CD14-positive monocyte (primary cell): ENCODE measurements around the gene LIG4. TPM values are rescaled to one million over a fixed set of nuclear protein-coding genes. Genes with fewer than 3 reads are reported as not detected.

Source experiments
- DNase-seq, 3 donors: peaks; one replicate each; pipeline ENCODE4 v3.0.0-alpha.2; 2011 to 2022
- H2AFZ ChIP-seq: 2 replicates; pipeline ENCODE4 v1.6.0; 2012; ENCODE audit warnings: mild to moderate bottlenecking, low read depth, low read length, inconsistent platforms; ENCODE audit not compliant: insufficient read depth, poor library complexity, severe bottlenecking
- H3K27ac ChIP-seq, 2 donors: 1 replicate in 1 of 2; 2 replicates in 1 of 2; pipeline ENCODE4 v1.5.1; 2012 to 2013; ENCODE audit warnings: low read length in 2 of 2, control low read depth in 1 of 2, inconsistent platforms in 1 of 2, low read depth in 1 of 2, mild to moderate bottlenecking in 1 of 2
- H3K27me3 ChIP-seq, 2 donors: one replicate each; pipeline versions ENCODE4 v1.6.0 to v1.6.1; 2011 to 2013; ENCODE audit warnings: low read length in 2 of 2; ENCODE audit not compliant: control insufficient read depth in 2 of 2, insufficient read depth in 2 of 2
- H3K36me3 ChIP-seq, 2 donors: replicated peaks in 1 of 2; 1 replicate in 1 of 2; 2 replicates in 1 of 2; pipeline versions ENCODE4 v1.5.1 to v1.6.1; 2012 to 2013; ENCODE audit warnings: low read length in 2 of 2, control low read depth in 1 of 2, inconsistent platforms in 1 of 2, mild to moderate bottlenecking in 1 of 2; ENCODE audit not compliant: insufficient read depth in 2 of 2, control insufficient read depth in 1 of 2
- H3K4me1 ChIP-seq, 2 donors: 1 replicate in 1 of 2; 2 replicates in 1 of 2; pipeline versions ENCODE4 v1.5.1 to v1.6.1; 2012 to 2013; ENCODE audit warnings: low read length in 2 of 2, control low read depth in 1 of 2, inconsistent platforms in 1 of 2, mild to moderate bottlenecking in 1 of 2, moderate library complexity in 1 of 2; ENCODE audit not compliant: insufficient read depth in 2 of 2, control insufficient read depth in 1 of 2
- H3K4me2 ChIP-seq: replicated peaks from 2 replicates; pipeline ENCODE3; 2012; ENCODE audit warnings: low read length, moderate library complexity, mild to moderate bottlenecking; ENCODE audit not compliant: poor library complexity, severe bottlenecking; ENCODE audit errors: extremely low read depth
- H3K4me3 ChIP-seq, 3 experiments: fragments of 200-600 bp in 1 of 3; sonication (generic) in 1 of 3; replicated peaks in 1 of 3; 1 replicate in 2 of 3; 2 replicates in 1 of 3; pipeline ENCODE4 v1.5.1; 2011 to 2013; ENCODE audit warnings: low read length in 3 of 3, mild to moderate bottlenecking in 3 of 3, control low read depth in 2 of 3, low read depth in 2 of 3, inconsistent platforms in 1 of 3, moderate library complexity in 1 of 3
- H3K79me2 ChIP-seq: 2 replicates; pipeline ENCODE4 v1.6.0; 2012; ENCODE audit warnings: mild to moderate bottlenecking, control low read depth, inconsistent platforms, low read length, moderate library complexity; ENCODE audit not compliant: insufficient read depth
- H3K9ac ChIP-seq: 2 replicates; pipeline ENCODE4 v1.6.0; 2017; ENCODE audit warnings: low read length, mild to moderate bottlenecking; ENCODE audit not compliant: insufficient read depth, poor library complexity, severe bottlenecking
- H3K9me3 ChIP-seq, 2 donors: replicated peaks in 1 of 2; 1 replicate in 1 of 2; 2 replicates in 1 of 2; pipeline versions ENCODE4 v1.5.1 to v1.6.1; 2012 to 2013; ENCODE audit warnings: low read length in 2 of 2, control low read depth in 1 of 2; ENCODE audit not compliant: control insufficient read depth in 1 of 2, insufficient read depth in 1 of 2
- H4K20me1 ChIP-seq: 2 replicates; pipeline ENCODE4 v1.6.0; 2012; ENCODE audit warnings: mild to moderate bottlenecking, low read length, control low read depth, moderate library complexity; ENCODE audit not compliant: insufficient read depth
- H3K27ac Mint-ChIP-seq, 7 donors: one replicate each; pipeline ENCODE4 v1.8.0; 2020; ENCODE audit warnings: mild to moderate bottlenecking in 7 of 7, mixed read lengths in 7 of 7, moderate library complexity in 6 of 7, inconsistent platforms in 2 of 7
- H3K27me3 Mint-ChIP-seq, 3 donors: one replicate each; pipeline ENCODE4 v1.8.0; 2021 to 2022; ENCODE audit warnings: low read depth in 3 of 3, mild to moderate bottlenecking in 3 of 3, mixed read lengths in 3 of 3, moderate library complexity in 3 of 3, inconsistent platforms in 1 of 3
- H3K36me3 Mint-ChIP-seq, 2 donors: one replicate each; pipeline ENCODE4 v1.8.0; 2020; ENCODE audit warnings: mixed read lengths in 2 of 2, inconsistent platforms in 1 of 2, mild to moderate bottlenecking in 1 of 2
- H3K4me1 Mint-ChIP-seq: one replicate; pipeline ENCODE4 v1.8.0; 2020; ENCODE audit warnings: mild to moderate bottlenecking, mixed read lengths
- H3K4me3 Mint-ChIP-seq, 2 donors: one replicate each; pipeline ENCODE4 v1.8.0; 2020; ENCODE audit warnings: mild to moderate bottlenecking in 2 of 2, mixed read lengths in 2 of 2, moderate library complexity in 1 of 2
- H3K9me3 Mint-ChIP-seq, 7 donors: one replicate each; pipeline ENCODE4 v1.8.0; 2020 to 2022; ENCODE audit warnings: mixed read lengths in 7 of 7, mild to moderate bottlenecking in 6 of 7, moderate library complexity in 6 of 7, inconsistent platforms in 2 of 7
- WGBS: methylation state at CpG from one replicate; pipeline ENCODE4 v1.1.5; 2013; ENCODE audit warnings: missing lambda C conversion rate; ENCODE audit not compliant: insufficient coverage; 5-methylcytosine and 5-hydroxymethylcytosine counted together
- intact Hi-C, 2 donors: fragments of 100-400 bp; cut with micrococcal nuclease; formaldehyde crosslinking; loops; one replicate each; pipeline versions ENCODE4 v1.15.0 to v1.15.1; 2023
- polyA plus RNA-seq, 3 donors: library from polyadenylated mRNA; depleted of rRNA in 1 of 3; unstranded in 2 of 3; stranded (reverse) in 1 of 3; fragments of 300-500 nt in 2 of 3; fragments of >200 nt in 1 of 3; fragmentation: Illumina TruSeq in 2 of 3; gene quantifications; 1 replicate in 2 of 3; 2 replicates in 1 of 3; pipeline ENCODE4 v1.2.3, GENCODE V29; 2012 to 2021
- TF ChIP-seq, protein P1 (sequence below): fragments of 200-600 bp; IDR thresholded peaks from one replicate; pipeline ENCODE4 v1.8.0; 2022; ENCODE audit warnings: antibody characterized with exemption, mild to moderate bottlenecking

The LIG4 gene
- polyA plus RNA-seq, 3 donors, result 3.7 to 6.2 (median 5.2) TPM

DNA sequence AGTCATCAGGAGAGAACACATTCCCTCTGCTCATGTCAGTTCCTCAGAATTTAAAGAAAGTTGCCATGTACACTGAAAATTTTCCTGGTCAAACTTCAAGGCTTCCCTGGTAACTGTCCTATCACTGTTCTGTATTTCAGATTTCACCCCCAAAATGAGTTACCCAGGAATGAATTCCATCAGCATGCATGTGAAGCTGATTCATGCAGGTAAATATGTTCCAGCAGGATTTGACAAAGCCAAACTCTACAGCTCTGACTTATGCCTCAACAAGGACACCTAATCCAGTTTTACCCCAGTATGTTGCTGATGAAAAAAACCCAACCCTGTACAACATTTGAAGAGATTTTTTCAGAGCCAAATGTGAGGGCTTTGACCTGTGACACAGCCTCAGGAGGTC lies 21.5 kb downstream of the LIG4 start:
- H3K27me3 Mint-ChIP-seq, result peaks cover 0 to 6% (median 1%) of the 10 kb centered on the region in 3 donors
- Histone ChIP-seq H3K9me3 (peaks cover 19 to 22% of the 10 kb centered on the region in 2 donors), H3K27me3 (no peaks in the 10 kb centered on the region), H3K4me3 (no peak overlapping the region), H2AFZ (no peak overlapping the region), H4K20me1 (no peaks in the 10 kb centered on the region), H3K4me2 (no peak overlapping the region), H3K79me2 (no peaks in the 10 kb centered on the region), H3K9ac (no peak overlapping the region), H3K36me3 (no peaks in the 10 kb centered on the region), H3K4me1 (no peaks in the 10 kb centered on the region), H3K27ac (no peak overlapping the region)
- H3K4me3 Mint-ChIP-seq, result no peak overlapping the region
- TF ChIP-seq, protein P1, sequence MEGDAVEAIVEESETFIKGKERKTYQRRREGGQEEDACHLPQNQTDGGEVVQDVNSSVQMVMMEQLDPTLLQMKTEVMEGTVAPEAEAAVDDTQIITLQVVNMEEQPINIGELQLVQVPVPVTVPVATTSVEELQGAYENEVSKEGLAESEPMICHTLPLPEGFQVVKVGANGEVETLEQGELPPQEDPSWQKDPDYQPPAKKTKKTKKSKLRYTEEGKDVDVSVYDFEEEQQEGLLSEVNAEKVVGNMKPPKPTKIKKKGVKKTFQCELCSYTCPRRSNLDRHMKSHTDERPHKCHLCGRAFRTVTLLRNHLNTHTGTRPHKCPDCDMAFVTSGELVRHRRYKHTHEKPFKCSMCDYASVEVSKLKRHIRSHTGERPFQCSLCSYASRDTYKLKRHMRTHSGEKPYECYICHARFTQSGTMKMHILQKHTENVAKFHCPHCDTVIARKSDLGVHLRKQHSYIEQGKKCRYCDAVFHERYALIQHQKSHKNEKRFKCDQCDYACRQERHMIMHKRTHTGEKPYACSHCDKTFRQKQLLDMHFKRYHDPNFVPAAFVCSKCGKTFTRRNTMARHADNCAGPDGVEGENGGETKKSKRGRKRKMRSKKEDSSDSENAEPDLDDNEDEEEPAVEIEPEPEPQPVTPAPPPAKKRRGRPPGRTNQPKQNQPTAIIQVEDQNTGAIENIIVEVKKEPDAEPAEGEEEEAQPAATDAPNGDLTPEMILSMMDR, result no peak
- DNase-seq, result no peak
- H3K9me3 Mint-ChIP-seq, result peaks cover 14 to 34% (median 27%) of the 10 kb centered on the region in 7 donors
- intact Hi-C loops, result no loop called here
- H3K27ac Mint-ChIP-seq, result no peak overlapping the region
- H3K4me1 Mint-ChIP-seq, result no peaks in the 10 kb centered on the region
- no peaks in the 10 kb centered on the region for H3K36me3 Mint-ChIP-seq

DNA sequence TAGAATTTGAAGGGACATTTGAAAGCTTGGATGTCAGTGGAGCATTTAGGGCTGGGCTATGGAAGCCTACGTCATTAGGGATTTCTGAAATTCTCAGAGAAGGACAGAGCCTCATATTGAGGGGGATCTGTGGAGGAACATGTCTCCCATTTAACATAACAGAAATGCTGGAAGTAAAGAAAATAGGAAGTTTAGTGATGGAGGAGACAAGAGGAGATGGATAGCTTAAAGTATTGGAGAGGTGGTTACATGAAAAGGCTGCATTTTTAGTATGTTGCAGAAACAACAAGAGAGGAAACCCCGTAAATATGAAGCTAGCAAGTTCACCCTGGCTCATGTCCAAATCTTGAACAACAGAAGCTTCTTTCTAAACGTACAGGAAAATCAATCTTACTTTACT lies 24.4 kb downstream of the LIG4 start:
- peaks cover 0 to 6% (median 1%) of the 10 kb centered on the region in 3 donors for H3K27me3 Mint-ChIP-seq
- no peak overlapping the region for H2AFZ ChIP-seq

More for the DNA sequence above, 24.4 kb downstream of the LIG4 start:
- DNase-seq, result no peak
- H3K4me3 Mint-ChIP-seq, result no peak overlapping the region
- Histone ChIP-seq H3K4me1 (no peaks in the 10 kb centered on the region), H3K27ac (no peak overlapping the region), H3K27me3 (no peaks in the 10 kb centered on the region), H3K79me2 (no peaks in the 10 kb centered on the region), H3K9me3 (peaks cover 17 to 18% of the 10 kb centered on the region in 2 donors), H3K9ac (no peak overlapping the region), H3K4me3 (no peak overlapping the region), H3K36me3 (no peaks in the 10 kb centered on the region), H3K4me2 (no peak overlapping the region), H4K20me1 (no peaks in the 10 kb centered on the region)
- peaks cover 12 to 28% (median 22%) of the 10 kb centered on the region in 7 donors for H3K9me3 Mint-ChIP-seq
- no peak overlapping the region for H3K27ac Mint-ChIP-seq
- intact Hi-C loops, result no loop called here
- WGBS, result 100% methylated on average over 1 of the region's 3 CpGs
- no peaks in the 10 kb centered on the region for H3K36me3 Mint-ChIP-seq
- no peaks in the 10 kb centered on the region for H3K4me1 Mint-ChIP-seq
- TF ChIP-seq, protein P1, result no peak
